ENCODE measurements around the gene PPIL4.

GRCh38 chr6:149463781-149464180 is 82.1 kb downstream of the PPIL4 start:
- no peak for TF ChIP-seq POLR2A (IDR thresholded peaks at IDR 0.05)
- no peak for TF ChIP-seq CTCF (IDR thresholded peaks at IDR 0.05)

Data from heart left ventricle (tissue), 13 donors.